ENCODE data around the gene SMIM26.
A peak's percentile ranks its signal among the peaks of the same experiment; 100 is the strongest.

The SMIM26 gene

DNA sequence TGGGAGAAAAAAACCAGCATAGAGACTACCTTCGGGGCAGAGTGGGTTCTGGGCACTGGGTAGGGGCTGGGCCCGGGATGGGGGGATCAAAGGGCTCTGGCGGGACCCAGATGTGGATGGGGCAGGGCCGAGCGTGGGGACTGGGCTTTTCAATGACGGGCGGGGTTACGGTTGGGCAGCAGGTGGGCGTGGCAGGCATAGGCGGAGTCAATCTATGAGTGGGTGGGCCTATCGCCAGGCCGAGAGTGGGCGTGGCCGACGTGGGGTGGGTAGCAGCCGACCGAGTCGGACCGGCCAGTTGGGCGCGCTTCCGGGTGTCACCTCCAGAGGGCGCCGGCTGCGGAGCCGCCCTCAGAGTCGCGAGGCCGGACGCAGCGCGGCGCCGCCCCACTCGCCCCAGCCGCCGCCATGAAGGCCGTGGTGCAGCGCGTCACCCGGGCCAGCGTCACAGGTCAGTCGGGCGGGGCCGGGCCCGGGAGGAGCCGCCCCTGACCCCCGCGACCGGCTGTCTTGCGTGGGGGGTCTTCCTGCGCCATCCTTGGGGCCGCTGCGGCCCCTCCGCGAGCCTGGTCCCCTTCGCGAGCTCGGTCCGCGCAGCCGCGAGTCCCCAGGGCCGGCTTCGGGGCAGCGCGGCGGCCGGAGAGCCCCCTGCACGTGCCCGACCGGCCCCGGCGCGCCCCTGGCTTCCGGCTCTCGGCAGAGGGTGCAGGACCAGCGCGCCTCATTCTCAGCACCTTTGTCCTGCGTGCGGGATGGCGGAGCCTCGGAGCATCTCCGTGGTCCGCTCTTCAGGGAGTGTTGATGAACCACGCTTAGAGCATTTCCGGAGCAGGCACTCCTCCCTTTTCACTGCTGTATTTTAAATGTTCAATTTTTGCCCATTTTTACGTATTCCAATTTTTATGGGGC lies 20.7 kb downstream of the SMIM26 start, which contains the start of gene DTD1:
Gene DTD1, plus strand, starts transcription at position 390 of the 909 bp plus-strand sequence. Its CDS starts 19 bp downstream, at position 409.
- no peaks in the 10 kb centered on the region for H3K9me3 ChIP-seq
- no peaks in the 10 kb centered on the region for H3K27me3 ChIP-seq
- H3K36me3 ChIP-seq: no peaks in the 10 kb centered on the region
- peak; percentile 98 for DNase-seq
- H3K4me3 ChIP-seq (ENCODE audit: low read depth, low read length): peak within 1 kb of the TSS; percentile 94
- TF ChIP-seq, protein P1, sequence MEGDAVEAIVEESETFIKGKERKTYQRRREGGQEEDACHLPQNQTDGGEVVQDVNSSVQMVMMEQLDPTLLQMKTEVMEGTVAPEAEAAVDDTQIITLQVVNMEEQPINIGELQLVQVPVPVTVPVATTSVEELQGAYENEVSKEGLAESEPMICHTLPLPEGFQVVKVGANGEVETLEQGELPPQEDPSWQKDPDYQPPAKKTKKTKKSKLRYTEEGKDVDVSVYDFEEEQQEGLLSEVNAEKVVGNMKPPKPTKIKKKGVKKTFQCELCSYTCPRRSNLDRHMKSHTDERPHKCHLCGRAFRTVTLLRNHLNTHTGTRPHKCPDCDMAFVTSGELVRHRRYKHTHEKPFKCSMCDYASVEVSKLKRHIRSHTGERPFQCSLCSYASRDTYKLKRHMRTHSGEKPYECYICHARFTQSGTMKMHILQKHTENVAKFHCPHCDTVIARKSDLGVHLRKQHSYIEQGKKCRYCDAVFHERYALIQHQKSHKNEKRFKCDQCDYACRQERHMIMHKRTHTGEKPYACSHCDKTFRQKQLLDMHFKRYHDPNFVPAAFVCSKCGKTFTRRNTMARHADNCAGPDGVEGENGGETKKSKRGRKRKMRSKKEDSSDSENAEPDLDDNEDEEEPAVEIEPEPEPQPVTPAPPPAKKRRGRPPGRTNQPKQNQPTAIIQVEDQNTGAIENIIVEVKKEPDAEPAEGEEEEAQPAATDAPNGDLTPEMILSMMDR (IDR thresholded peaks at IDR 0.05; ENCODE audit: low read depth, low read length): peak; percentile 56
- no peaks in the 10 kb centered on the region for H3K4me1 ChIP-seq

- Histone ChIP-seq H3K9me3 (no peaks in the 10 kb centered on the region), H3K4me1 (no peaks in the 10 kb centered on the region), H3K27me3 (no peaks in the 10 kb centered on the region), H3K4me3 (ENCODE audit: low read depth, low read length) (peak overlapping the region; percentile 94), H3K36me3 (0 out of 2 replicates have a peak, but pooled peaks cover under 1% of the 10 kb centered on the region)
- TF ChIP-seq, protein P1 (IDR thresholded peaks at IDR 0.05; ENCODE audit: low read depth, low read length): peak; percentile 9; the same call in 1 of the 2 replicates
- peak; percentile 9 for DNase-seq
Observed at GRCh38 chr20:18588574-18588933, 21.3 kb downstream of the SMIM26 start.

DNA sequence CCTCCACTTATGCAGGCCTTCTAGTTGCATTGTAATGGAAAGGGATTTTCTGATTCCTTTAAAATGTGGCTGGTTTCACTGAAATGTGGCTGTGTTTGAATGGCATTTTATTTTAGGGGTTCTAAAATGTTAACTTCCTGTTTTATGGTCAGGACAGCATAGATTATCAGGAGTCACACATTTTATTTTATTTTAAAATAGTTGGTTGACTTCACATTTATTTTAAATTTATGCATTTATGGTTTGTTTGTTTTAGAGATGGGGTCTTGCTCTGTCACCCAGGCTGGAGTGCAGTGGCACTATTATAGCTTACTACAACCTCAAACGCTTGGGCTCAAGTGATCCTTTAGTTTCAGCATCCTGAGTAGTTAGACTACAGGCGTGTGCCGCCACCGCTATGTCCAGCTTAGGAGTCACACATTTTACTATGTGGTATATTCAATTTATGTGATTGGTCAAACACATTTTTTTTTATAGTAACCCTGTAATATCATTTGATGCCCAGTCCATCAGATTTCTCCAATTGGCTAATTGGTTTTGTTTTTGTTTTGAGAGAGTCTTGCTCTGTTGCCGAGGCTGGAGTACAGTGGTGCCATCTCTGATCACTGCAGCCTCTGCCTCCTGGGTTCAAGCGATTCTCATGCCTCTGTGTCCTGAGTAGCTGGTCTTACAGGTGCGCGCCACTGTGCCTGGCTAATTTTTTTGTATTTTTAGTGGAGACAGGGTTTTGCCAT lies 22.9 kb downstream of the SMIM26 start:
- H3K36me3 ChIP-seq: 0 out of 2 replicates have a peak, but pooled peaks cover 5% of the 10 kb centered on the region
- TF ChIP-seq, protein P1 (IDR thresholded peaks at IDR 0.05; ENCODE audit: low read depth, low read length): no peak
- H3K4me3 ChIP-seq (ENCODE audit: low read depth, low read length): no peak overlapping the region
- DNase-seq: no peak
- no peaks in the 10 kb centered on the region for H3K4me1 ChIP-seq
- H3K9me3 ChIP-seq: no peaks in the 10 kb centered on the region
- no peaks in the 10 kb centered on the region for H3K27me3 ChIP-seq

DNA sequence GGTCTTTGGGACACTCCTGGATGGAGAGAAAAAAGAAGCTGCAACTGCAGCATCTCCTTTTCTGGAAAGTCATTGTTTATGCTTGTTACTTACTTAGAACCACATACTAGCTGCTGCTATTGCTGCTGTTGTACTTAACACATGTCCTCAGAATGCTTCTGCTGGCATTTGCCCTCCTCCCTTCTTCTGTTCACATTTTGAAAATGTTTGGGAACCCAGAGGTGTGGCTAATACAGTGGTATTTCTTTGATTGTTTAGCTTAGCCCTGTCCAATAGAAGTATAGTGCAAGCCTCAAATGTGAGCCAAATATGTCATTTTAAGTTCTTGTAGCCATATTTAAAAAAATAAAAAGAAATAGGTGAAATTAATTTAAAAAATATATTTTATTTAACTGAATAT lies 29.0 kb downstream of the SMIM26 start:
- DNase-seq: no peak
- TF ChIP-seq, protein P1 (IDR thresholded peaks at IDR 0.05; ENCODE audit: low read depth, low read length): no peak
- Histone ChIP-seq H3K27me3 (no peaks in the 10 kb centered on the region), H3K4me3 (ENCODE audit: low read depth, low read length) (no peak overlapping the region), H3K4me1 (no peaks in the 10 kb centered on the region), H3K9me3 (no peaks in the 10 kb centered on the region), H3K36me3 (peaks cover 18% of the 10 kb centered on the region)

- TF ChIP-seq, protein P1 (IDR thresholded peaks at IDR 0.05; ENCODE audit: low read depth, low read length): no peak
Observed at GRCh38 chr20:18609741-18610140, 42.5 kb downstream of the SMIM26 start.

More at GRCh38 chr20:18609741-18610140, 42.5 kb downstream of the SMIM26 start:
- no peak for DNase-seq
- no peaks in the 10 kb centered on the region for H3K36me3 ChIP-seq
- H3K9me3 ChIP-seq: no peaks in the 10 kb centered on the region
- H3K27me3 ChIP-seq: no peaks in the 10 kb centered on the region
- H3K4me3 ChIP-seq (ENCODE audit: low read depth, low read length): no peak overlapping the region
- H3K4me1 ChIP-seq: no peaks in the 10 kb centered on the region

Data from BE2C (cell line).